HG02852 (cell line): ENCODE data around the gene GALNT15.
A peak's percentile ranks its signal among the peaks of the same experiment; 100 is the strongest.

ENCODE experiments used
- ATAC-seq: cut with Tn5 transposase; IDR thresholded peaks from one replicate; pipeline ENCODE4 v1.9.1; 2021; ENCODE audit warnings: mild to moderate bottlenecking, moderate library complexity; ENCODE audit not compliant: unreplicated experiment

Gene GALNT15, protein sequence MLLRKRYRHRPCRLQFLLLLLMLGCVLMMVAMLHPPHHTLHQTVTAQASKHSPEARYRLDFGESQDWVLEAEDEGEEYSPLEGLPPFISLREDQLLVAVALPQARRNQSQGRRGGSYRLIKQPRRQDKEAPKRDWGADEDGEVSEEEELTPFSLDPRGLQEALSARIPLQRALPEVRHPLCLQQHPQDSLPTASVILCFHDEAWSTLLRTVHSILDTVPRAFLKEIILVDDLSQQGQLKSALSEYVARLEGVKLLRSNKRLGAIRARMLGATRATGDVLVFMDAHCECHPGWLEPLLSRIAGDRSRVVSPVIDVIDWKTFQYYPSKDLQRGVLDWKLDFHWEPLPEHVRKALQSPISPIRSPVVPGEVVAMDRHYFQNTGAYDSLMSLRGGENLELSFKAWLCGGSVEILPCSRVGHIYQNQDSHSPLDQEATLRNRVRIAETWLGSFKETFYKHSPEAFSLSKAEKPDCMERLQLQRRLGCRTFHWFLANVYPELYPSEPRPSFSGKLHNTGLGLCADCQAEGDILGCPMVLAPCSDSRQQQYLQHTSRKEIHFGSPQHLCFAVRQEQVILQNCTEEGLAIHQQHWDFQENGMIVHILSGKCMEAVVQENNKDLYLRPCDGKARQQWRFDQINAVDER

DNA sequence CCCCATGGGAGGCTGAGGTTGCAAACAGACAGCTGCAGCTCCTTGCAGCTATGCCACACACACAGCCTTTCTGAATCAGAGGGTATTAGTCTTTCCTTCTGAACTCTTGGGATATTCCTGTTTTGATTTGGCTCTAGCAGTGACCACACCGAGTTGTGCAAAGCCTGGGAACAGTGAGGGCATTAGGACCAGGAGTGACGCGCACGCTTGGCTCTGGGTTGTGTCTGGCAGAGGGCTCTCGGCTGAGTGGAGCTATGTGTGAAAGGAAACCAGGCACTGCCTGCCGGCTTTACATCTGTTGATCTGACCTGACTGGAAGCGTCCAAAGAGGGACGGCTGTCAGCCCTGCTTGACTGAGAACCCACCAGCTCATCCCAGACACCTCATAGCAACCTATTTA, at the start of gene GALNT15:
TSS of gene GALNT15 (plus strand) at position 292 of the 400 bp plus-strand sequence. CDS start 472 bp downstream, outside the sequence.
- no peak for ATAC-seq

DNA sequence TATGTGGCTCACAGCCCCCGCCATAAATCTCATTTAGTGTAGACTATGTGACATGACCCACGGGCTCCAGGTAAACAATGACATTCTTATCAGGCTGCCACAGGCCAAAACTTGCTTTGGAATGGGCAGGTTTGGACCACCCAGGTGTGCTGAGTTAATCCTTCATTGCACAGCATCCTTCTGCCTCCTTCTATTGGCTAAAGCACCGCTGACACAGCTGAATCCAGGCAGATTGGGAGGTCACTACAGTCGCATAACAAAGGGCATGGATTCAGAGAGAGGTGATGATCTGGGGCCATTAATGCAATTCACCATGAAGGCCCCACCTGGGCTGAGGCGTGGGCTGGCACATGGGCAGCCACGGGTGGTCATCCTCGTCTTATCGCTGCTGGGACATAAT, 47.8 kb upstream of the GALNT15 start:
- ATAC-seq, result no peak

DNA sequence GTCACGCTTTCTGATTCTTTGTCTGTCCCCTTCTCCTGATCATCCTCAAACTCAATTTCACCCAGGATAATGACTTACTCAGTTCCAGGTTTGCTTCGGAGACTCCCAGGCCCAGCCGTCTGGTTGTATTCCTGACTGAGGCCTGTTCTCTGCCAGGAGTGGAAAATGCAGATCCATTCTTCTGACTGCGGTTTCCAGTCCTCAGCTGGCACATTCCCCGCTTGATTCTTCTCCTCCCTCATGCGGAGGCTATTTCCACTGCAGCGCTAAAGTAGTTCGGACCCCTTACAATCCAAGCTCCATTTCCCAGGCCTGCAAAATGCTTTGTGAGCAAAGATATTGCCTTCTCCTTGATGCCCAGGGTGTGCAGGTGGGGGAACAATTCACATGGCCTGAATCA, 47.2 kb upstream of the GALNT15 start:
- no peak for ATAC-seq

DNA sequence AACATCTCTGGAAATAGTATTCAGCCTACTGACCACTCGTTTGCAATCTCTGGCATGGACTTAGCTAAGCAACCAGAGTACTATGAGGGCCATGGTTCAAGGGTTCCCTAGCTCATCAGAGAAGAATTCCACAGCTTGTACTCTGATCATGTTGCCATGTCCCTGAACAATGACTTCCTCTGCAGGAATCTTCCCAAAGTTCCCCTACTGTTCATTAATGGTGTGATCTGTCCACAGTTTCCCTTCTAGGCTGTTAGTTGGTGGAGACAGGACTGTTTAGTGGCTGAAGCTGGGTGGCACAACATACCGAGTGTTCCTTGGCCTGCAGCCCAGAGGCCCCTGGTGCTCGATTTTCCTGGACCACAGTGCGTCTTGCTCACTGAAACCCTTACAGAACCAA, 44.4 kb upstream of the GALNT15 start:
- no peak for ATAC-seq

DNA sequence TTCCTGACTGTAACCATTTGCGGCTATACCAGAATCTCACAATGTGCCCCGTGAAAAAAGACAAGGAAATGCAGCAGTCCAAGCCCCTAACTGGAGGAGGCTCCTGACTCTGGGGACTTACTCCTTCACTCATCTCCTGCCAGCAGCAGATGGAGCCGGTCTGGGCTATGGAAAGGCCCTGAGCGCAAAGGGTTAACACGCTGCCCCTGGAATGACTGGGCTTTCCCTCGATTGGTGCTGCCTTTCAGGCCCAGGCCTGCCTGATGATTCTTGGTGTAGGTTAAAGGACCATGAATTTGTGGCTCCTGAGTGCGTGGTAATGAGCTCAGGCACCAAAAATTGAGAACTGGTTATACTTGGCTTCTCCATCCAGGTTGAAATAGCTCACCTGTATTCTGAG, 42.3 kb upstream of the GALNT15 start:
- no peak for ATAC-seq

DNA sequence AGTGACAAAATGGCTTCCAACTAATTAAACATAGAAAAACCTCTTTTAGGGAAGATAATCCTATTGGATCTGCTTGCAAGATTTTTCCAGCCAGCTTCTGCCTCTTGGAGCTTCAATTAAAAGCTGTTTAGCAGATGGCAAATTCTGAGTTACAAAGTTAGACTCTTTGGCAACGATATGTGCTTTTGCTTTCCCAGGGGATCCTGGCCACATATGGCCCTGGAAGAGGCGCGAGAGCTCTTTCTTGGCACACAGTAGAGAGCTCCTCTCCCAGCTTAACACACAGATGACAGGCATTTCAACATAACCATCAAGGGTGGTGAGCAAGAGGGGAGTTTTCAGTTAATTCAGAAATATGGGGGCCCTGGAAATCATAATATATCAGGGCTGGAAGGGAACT, 41.6 kb upstream of the GALNT15 start:
- ATAC-seq, result no peak

DNA sequence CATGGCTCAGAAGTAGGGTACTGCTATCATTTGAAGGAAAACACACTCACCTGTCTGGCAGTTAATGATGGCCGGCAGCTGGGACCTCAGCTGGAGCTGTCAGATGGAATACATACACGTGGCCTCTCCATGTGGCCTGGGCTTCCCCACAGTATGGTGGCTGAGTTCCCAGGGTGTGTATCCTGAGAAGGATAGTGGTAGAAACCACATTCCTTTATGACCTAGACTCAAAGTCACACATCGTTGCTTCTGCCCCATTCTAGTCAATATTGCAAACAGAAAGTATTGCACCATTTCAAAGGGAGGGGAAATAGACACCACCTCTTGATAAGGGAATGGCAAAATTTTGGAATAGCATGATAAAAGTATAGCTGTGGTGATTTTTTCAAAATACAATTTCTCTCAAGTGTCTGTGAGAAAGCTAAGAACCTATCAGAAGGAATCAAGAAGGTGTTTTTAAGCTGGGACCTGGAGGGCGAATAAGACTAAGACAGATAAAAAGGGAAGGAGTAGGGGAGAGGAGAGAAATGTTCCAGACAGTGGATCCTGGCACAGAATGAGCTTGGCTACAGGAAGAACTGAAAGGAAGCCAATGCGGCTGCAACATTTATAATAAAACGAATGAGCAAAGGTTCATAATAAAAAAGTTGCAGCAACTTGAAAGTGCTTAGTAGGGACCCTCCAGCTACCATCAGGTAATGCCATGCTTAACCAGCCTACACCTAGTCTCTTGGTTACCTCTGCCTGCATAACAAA, 40.1 kb upstream of the GALNT15 start:
- ATAC-seq, result no peak

DNA sequence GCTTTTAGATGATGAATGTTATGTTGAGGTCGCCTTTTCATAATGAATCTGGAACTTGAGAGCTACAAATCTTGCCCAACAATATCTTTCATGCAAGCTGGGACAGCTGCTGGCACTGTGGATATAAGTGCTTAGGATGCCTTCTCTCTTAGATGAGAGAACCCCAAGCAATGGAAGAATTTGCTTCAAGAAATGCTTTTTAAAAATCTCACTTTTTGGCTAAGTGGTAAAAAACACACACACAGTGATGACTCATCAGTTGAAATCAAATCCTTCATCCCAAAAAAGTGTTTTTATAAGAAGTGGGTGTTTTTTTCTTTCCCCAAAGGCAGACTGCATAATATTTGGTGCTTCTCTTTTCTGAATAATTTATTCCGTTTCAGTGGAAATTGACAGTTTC, 38.4 kb upstream of the GALNT15 start:
- no peak for ATAC-seq

DNA sequence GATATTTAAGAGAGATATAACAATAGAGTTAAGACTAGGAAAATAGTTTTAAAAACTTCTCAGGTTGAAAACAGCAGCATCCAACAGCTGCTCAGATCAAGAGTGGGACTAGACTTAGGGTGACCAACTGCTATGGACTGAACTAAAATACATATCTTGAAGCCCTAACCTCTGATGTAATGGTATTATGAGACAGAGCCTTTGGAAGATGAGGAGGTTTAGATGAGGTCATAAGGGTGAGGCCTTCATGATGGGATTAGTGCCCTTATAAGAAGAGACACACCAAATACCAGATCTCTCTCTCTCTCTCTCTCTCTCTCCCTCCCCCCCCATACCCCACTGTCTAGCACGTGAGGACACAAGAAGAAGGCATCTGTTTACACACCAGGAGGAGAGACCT, 37.4 kb upstream of the GALNT15 start:
- no peak for ATAC-seq

DNA sequence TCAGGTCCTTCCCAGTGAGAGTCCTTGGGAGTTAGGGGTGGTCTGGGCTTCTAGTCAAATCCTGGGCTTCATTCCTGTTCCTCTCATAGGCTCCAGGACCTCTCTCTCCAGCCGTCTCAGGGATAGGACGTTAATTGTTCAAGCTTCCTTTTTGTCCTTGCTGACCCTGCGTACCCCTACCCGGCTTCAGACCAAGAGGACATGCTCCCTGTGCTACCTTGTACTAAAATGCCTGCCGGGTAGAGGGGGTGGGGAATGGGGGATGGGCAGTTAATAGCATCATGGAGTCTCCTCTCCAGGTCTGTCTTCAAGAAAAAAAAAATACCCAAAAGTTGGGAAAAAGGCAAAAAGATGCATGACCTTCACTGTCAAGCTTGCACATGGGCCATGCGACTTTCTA, 36.5 kb upstream of the GALNT15 start:
- no peak for ATAC-seq

DNA sequence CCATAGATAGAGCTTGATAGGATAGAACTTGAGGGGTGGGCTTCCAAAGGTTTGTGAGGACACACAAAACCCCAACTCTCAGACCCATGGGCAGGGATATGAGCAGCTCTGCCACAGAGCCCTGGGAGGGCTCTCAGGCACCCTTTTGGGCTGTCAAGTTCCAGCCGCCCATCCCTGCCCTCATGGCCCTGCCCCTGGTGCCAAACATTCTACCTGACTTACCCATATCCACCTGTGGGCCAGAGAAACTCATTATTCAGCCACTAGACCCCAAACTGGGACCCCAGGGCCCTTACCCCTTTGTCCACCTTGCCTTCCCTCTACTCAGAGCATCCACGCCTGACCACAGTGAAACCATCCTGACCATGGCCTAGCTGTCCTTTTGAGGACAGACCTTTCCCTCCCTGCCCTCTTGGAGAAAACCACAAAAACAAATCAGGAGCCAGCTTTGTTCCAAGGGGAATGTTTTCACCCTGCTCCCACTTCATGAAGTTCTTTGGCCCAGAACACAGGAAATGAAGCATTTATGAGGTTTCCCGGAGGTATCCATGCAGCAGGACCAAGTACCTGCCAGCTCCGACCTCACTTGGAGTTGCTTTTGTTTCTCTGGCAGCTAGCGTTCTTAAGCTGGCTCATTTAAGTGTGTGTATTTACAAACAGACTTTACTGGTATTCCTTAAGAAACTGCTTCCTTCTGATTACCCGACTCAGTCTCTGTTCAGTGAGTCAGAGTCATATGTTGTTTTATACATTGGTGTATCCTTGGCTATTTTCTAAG, 34.2 kb upstream of the GALNT15 start:
- ATAC-seq, result no peak

DNA sequence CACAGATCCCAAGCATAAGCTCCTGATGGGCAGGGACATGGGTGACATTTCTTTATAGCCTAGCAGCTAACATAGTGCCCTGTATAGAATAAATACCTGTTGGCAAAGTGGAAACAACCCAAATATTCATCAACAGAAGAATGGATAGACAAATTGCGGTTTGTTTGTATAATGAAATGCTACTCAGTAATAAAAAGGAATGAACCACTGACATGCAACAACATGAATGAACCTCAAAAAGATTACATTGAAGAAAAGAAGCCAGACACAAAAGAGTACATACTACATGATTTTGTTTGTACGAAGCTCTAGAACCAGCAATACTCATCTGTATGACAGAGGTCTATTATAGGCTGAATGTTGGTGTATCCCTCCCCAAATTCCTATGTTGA, 33.6 kb upstream of the GALNT15 start:
- ATAC-seq, result no peak

DNA sequence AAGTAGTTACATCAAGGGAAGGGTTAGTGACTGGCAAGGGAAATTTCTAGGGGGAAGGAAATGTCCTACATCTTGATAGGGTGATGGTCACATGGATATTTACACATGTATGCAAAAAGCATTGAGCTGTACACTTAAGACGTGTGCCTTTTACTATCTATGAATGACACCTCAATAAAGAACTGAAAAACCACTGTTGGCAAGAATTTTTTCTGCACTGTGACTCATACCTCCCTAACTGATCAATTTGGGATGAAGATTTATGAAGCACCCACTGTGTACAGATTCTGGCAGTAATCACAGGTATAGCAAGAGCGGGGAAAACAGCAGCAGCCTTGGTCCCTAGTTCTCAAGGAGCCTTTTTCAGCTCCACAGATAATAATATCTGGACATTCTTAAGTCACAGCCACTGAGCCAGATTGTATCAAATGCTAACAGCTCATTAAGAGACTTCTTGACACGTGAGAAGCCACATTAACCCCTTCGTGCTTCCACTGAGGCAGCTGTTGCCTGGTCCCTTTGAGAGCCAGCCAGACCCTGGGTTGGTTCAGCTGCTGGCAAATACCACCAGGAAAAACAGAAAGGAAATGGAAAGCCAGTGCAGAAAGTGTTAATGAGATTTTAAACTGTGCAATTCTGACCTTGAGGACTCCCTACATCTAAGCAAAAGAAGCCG, 32.0 kb upstream of the GALNT15 start:
- ATAC-seq, result no peak

DNA sequence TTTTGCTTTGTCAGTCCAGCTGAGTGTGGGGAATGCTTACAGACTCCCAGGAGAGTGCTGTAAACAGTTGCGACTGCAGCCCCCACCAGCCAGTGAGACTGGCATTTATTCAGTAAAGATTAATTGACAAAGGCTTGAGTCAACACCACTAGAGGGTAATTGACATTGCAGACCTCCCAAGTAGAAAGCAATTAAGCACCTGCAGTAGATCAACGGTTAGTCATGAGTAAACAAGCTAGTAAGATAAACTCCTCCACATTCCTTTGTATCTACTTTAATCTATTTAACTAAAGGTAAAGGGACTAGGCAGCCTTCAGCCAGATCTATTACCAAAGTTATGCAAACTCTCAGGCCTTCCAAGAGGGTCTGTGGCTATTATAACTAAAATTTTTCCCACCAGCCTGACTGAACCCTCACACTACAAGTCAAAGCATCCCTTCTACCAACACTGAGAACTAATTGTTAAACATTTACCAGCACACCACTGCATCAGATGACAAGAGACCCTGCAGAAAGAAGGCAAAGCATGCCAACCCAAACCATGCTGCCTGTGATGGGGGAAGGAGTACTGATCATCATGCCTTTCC, 30.5 kb upstream of the GALNT15 start:
- no peak for ATAC-seq

DNA sequence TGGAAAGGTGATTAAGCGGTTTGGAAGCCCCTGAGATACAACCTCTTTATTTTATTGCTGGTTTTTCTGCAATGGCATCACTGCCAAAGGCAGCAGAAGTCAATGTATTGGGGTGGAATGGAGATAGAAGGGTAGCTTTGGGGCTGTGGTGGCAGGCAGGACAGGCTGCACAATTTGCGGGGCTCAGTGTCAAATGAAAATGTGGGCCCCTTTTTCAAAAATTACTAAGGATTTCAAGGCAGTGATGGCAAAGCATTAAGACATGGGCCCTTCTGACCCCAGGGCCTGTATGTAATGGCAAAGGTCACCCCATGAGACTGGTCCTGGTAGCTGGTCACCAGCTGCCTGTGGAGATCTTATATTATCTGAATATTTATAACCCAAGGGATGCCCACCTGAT, 29.3 kb upstream of the GALNT15 start:
- no peak for ATAC-seq

DNA sequence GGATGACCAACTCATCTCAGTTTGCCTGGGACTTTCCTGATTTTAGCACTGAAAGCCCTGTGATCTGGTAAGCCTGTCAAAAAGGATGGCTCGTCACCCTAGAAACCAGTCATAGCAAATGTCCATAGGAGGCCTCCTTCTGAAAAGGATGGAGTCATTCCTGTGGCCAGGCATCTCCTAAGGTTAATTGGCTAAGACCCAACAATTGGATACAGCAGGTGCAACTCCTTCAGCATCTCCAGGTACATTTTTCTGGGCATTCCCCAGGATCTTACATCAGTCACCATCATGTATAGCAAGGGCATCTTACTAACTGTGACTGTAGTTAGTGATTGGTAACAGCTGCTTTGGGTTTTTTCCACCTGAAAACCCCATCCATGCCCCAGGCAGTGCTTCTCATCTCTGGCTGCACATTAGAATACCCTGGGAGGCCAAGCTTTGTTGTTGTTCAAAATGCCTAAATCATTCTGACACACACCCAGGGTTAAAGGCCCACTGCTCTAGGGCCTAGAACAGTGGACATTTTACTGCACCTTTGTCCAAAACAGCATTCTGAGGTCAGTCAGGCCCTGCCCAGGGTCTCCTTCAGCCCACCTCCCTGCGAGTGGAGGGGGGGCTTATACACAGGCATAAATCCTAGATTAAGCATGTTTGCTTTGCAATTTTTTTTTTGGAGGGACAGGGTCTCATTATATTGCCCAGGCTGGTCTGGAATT, 28.3 kb upstream of the GALNT15 start:
- ATAC-seq, result peak; percentile 63

DNA sequence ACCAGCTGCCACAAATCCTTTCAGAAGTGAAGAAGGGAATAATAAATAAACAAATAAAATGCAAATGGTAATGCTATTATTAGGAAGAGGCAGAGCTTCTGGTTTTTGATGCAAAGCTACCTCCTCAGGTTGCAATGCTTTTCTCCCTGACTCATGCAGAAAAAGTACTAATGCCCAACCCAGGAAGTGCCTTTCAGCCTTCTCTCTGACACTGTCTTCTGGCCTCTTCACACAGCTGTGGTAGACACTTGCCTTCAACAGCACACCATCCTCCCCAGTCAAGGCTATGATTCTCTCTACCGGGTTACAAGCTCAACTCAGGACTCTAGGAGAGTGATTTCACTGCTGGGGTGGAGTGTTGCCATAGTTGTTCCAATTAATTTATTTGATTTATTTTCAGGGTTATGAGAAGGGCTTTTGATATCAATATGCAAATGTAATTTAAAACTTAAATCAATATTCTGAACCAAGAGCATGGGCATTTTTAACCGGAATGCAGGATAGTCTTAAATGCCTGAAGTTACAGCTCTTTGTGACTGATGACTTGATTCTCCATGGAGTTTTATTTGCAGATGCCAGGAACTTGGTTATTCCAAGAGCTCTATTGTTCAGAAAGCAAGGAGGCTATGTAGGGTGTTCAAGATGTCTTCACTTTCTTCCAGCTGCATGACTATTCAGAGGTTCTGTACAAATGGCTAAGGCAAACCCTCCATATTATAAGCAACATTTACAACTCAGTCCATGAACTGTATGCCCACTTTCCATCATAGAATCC, 27.1 kb upstream of the GALNT15 start:
- ATAC-seq, result no peak

DNA sequence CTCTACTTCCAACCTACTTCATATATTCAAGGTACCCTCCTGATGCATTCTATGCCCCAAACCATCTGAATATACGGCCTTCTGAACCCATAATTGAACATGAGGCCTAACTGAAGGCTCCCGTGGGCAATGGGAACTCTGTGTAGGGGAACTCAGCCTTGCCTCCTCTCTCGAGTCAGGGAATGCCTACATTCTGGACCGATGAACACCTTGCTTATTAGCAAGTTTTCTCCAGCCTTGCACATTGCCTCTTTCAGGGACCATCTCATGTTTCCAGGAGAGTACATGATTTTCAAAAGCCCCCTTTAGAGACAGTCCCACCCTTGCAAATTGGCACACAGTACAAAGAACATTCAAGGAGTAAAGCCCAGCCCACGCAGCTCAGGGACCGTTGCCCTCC, 26.3 kb upstream of the GALNT15 start:
- no peak for ATAC-seq

DNA sequence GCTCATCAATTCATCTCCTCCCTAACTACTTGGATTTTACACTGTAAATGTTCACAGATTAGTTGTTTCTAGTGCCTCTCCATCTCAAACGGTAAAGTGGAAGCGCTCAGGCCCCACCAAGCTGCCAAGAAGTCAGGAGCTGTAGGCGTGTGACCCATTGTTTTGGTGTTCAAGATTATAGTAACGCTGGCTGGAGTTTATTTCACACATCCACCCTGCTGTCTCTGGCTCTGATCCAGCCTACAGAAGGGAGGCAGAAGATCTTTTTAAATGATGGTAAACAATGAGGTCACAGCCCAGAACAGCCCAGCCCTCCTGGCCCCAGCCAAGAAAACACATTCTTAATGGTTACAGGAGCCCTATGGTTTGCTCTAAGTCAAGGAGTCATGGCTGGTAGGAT, 25.7 kb upstream of the GALNT15 start:
- no peak for ATAC-seq
